ENCODE data around the gene PPTC7. TPM values are rescaled to one million over a fixed set of nuclear protein-coding genes. Genes with fewer than 3 reads are reported as not detected.
"Not testable (repeated sequence)": the region's sequence is repeated elsewhere in the genome, so short reads cannot be mapped to it uniquely, and the experiment has no call there.

PPTC7 gene
- total RNA-seq, 1 donor from 2014 or later = 6.9 TPM

DNA sequence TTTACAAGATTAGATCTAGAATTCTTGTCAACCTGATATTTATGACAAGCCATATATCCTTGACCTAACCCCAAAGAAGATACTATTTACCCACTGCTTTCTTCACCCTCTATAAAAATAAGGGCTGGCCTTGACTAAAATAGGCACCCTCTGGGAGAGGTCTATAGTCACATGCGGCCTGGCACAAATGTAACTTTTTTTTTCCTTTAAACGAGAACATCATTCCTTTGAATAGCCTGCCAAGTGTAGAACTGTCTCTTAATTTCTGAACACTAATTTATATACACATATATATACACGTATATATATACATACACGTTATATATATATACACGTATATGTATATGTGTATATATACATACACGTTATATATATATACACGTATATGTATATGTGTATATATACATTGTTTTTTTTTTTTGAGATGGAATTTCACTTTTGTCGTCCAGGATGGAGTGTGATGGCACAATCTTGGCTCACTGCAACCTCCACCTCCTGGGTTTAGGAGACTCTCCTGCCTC, 18.6 kb downstream of the PPTC7 start:
- no peak overlapping the region for H3K4me3 ChIP-seq (ENCODE audit: low read depth, low read length)
- TF ChIP-seq CTCF (conservative IDR thresholded peaks at IDR 0.05; ENCODE audit: low read depth, low read length) = no peak
- DNase-seq (ENCODE audit: low read depth) = no peak

DNA sequence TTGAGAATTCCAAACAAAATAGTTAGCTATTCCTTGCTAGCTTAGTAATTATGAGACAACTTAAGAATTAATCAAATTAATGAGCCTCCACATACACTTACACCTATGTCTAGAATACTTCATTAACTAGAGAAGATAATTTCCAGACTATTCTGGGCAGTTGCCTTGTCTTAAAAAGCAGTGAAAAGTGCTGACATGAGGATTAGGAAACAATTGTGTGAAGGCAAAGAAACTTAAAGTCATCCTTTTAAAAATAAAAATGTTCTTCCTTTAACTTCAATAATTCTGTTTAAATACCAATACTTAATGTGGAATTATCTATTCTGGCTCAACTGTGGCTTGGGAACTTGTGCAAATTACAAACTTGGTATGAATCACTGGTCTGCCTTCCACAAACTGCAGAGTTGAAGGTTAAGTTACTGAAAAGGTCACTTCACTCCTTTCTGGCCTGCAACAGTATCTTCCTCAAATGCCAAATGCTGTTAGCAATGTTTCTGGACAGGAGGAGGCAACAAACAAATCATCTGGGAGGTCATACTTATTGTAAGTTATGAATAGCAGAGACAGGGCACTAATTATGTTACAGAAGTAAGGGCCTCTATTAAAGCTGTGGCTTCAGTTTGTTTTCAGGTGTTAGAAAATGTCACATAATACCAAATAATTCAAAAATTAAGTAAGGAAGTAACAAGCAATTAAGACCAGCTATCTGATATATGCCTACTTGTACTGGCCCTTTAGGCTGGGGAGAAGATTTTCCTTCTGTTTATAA, 19.2 kb downstream of the PPTC7 start:
- DNase-seq (ENCODE audit: low read depth) = no peak
- no peak overlapping the region for H3K4me3 ChIP-seq (ENCODE audit: low read depth, low read length)
- no peak for TF ChIP-seq CTCF (conservative IDR thresholded peaks at IDR 0.05; ENCODE audit: low read depth, low read length)

DNA sequence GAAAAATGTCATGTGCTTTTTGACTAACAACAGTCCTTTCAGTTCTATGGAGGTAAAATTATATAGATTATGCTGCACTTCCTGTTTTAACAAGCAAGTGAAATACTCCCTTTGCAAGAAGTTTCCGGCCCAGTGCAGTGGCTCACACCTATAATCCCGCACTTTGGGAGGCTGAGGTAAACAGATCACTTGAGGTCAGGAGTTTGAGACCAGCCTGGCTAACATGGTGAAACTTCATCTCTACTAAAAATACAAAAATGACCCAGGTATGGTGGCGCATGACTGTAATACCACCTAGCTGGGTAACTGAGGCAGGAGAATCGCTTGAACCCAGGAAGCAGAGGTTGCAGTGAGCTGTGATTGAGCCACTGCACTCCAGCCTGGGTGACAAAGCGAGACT, 20.7 kb downstream of the PPTC7 start:
- not testable (repeated sequence) for DNase-seq (ENCODE audit: low read depth); H3K4me3 ChIP-seq (ENCODE audit: low read depth, low read length)

DNA sequence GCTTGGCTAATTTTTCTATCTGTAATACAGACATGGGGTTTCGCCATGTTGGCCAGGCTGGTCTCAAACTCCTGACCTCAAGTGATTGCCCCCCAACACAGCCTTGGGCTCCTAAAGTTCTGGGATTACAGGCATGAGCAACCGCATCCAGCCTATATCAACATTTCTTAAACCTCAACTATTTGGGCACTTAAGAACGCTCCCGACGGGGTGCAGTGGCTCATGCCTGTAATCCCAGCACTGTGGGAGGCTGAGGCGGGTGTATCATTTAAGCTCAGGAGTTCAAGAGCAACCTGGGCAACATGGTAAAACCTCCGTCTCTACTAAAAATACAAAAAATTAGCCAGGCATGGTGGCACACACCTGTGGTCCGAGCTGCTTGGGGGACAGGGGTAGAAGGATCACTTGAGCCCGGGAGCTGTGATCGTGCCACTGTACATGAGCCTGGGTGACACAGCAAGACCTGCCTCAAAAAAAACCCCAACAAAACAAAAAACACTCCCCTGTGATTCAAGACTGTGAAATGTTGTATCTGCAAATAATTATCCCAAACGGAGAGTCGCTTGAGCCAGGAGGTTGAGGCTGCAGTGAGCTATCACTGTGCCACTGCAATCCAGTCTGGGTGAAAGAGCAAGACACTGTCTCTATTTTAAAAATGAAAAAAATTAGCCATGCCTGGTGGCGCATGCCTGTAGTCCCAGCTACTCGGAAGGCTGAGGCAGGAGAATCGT, 21.5 kb downstream of the PPTC7 start:
- no peak overlapping the region for H3K4me3 ChIP-seq (ENCODE audit: low read depth, low read length)
- TF ChIP-seq CTCF (conservative IDR thresholded peaks at IDR 0.05; ENCODE audit: low read depth, low read length) = no peak
- peak; percentile 69 for DNase-seq (ENCODE audit: low read depth)

GRCh38 chr12:110560946-110561345, 22.2 kb downstream of the PPTC7 start:
- no peak for TF ChIP-seq CTCF (conservative IDR thresholded peaks at IDR 0.05; ENCODE audit: low read depth, low read length)
- no peak overlapping the region for H3K4me3 ChIP-seq (ENCODE audit: low read depth, low read length)
- no peak for DNase-seq (ENCODE audit: low read depth)

- H3K4me3 ChIP-seq (ENCODE audit: low read depth, low read length) = no peak overlapping the region
- DNase-seq (ENCODE audit: low read depth) = no peak
Observed at GRCh38 chr12:110560048-110560447, 23.1 kb downstream of the PPTC7 start.

DNA sequence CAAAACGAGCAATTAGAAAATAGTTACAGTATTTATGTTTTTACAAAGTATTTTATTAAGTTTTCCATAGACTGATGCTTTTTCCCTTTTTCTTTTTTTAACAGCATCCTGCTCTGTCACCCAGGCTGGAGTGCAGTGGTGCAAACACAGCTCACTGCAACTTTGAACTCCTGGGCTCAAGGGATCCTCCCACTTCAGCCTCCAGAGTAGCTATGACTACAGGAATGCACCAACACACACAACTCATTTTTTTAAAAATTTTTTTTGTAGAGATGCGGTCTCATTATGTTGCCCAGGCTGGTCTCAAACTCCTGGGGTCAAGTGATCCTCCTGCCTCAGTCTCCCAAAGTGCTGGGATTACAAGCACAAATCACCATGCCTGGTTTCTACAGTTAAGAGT, 24.2 kb downstream of the PPTC7 start:
- not testable (repeated sequence) for H3K4me3 ChIP-seq (ENCODE audit: low read depth, low read length); DNase-seq (ENCODE audit: low read depth)

More at GRCh38 chr12:110560048-110560447, 23.1 kb downstream of the PPTC7 start:
- TF ChIP-seq CTCF (conservative IDR thresholded peaks at IDR 0.05; ENCODE audit: low read depth, low read length) = no peak

GRCh38 chr12:110557300-110557699, 25.8 kb downstream of the PPTC7 start:
- no peak overlapping the region for H3K4me3 ChIP-seq (ENCODE audit: low read depth, low read length)

More at GRCh38 chr12:110557300-110557699, 25.8 kb downstream of the PPTC7 start:
- TF ChIP-seq CTCF (conservative IDR thresholded peaks at IDR 0.05; ENCODE audit: low read depth, low read length) = no peak
- no peak for DNase-seq (ENCODE audit: low read depth)
